GM18870 (cell line): ENCODE data around the gene BRIX1.

ENCODE experiments used
- ATAC-seq: cut with Tn5 transposase; IDR thresholded peaks from one replicate; pipeline ENCODE4 v1.9.1; 2021; ENCODE audit warnings: moderate library complexity; ENCODE audit not compliant: unreplicated experiment

BRIX1 gene

GRCh38 chr5:34915139-34915855 lies at the start of gene BRIX1, which contains the start of gene RAD1:
TSS of gene BRIX1 (plus strand) at chr5:34915711. CDS start at chr5:34915739, 28 bp downstream.
TSS of gene RAD1 (minus strand) at chr5:34915504. CDS start at chr5:34914892, 612 bp downstream.
- peak; percentile 96 for ATAC-seq

DNA sequence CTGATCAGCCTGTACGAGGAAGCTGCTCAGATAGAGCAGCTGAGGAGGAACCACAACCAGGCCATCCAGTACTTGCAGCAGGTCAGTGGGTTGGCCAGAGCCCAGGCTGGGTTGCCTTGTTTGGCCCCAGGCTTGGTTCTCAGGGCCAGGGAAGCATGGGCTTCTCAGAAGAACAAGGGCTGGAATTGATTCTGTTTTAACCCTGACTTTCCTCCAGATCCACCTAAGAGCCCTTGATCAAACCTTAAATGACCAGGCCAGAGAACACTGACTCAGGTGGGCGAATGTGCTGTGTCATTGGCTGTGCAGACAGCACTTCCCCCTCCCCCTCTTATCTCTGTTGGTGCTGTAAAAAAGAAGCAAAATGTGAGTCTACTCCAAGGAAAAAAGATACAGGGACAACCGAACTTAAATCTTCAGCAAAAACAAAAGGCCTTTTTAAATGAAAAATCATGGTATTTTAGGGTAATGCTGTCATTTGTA lies 48.5 kb upstream of the BRIX1 start:
- ATAC-seq: no peak

GRCh38 chr5:34867660-34868059 lies 47.9 kb upstream of the BRIX1 start:
- ATAC-seq: no peak

- no peak for ATAC-seq
These were observed 46.7 kb upstream of the BRIX1 start for GRCh38 chr5:34868791-34869190.

GRCh38 chr5:34869256-34869655 lies 46.3 kb upstream of the BRIX1 start:
- no peak for ATAC-seq

DNA sequence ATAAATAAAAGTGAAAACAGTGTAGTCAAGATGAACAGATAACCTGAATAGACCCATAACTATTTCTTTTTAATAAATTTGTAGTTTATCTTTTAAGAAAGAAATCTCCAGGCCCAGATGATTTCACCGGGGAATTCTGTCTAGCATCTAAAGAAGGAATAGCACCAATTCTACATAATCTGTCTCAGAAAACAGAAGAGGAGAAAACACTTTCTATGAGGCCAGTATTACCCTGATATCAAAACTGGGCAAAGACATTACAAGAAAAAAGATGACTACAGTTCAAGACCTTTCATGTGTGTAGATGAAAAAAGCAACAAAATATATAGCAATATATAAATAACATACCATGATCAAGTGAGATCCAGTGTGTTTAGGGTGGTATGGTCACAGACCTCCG lies 45.1 kb upstream of the BRIX1 start:
- ATAC-seq: no peak

DNA sequence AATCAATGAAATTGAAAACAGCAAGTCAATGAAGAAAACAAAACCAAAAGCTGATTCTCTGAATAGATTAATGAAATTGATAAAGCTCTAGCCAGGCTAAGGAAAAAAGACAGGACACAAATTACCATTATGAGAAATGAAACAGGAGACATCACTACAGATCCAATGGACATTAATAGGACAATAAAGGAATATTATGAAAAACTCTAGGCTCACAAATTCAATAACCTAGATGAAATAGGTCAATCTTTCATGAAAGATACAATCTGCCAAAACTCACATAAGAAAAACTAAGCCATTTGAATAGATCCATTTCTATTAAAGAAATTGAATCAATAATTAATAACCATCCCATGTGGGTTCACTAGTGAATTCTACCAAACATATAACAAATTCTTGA lies 39.2 kb upstream of the BRIX1 start:
- no peak for ATAC-seq

- ATAC-seq: no peak
These were observed 34.3 kb upstream of the BRIX1 start for GRCh38 chr5:34881246-34881645.

DNA sequence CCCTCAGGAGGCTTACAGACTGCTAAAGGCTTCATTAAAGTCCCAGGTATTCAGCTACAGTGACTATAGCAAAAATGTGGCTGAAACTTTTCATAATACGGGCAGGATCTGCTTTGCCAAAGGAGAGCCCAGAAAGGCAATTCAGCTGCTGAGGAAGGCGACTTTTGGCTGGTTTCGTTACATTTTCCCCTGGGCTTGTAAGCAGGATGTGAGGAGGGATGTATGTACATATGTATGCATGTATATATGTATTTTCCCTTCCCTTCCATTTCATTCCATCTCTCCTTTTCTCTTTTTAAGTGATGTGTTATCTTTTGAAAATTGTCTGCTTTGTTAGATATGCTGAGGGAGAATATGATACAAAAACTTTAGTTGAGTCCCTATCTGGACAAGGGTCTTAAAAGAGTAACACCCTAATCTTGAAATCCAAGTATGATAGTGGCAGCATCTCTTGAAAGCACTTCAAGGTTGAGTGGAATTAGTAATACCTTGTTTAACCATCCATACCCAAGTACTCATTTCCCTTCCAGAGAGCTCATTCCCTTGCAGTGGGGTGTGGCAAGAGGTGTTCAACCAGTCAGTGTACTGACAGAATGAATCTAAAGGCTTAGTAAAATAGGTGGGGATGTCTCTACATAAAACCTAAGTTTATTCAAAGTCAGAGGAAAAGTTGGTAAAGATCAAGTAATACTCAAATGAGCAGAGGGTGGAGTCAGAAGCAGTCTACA lies 29.0 kb upstream of the BRIX1 start:
- no peak for ATAC-seq

DNA sequence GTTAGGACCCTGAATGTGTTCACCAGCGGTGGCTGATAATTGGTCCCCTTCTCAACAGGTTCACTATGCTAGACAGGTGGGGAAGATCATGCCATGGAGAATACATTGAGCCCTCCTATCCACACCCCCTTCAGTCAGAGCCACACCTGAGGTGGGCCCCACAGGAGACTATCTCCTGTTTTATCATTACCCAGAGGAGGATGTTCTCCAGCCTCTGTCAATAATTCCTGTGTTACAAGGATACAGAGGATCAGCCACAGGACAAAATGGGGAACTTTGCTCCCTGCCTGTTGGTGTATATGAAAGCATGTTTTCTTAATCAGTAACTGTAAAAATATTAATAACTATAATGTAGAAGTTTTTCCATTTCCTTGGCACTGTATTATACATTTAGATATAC lies 26.1 kb upstream of the BRIX1 start:
- ATAC-seq: no peak

DNA sequence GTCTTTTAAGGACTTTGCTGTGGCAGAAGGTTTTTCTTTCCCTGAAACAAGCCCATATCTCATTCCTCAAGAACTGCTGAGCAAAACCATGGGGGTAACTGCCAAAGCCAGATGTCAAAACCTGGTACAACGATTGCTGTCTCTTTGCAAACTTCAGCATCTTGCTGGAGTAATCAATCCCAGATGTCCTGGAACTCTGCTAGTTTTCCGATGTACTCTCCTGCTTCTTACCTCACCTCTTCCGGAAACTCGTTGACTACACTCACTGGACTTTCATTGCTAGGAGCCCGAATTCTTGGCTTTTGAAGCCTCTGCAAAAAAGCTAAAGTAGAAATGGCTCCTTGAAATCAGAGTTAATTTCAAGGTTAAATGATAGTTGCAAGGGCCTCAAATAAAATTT lies 23.5 kb upstream of the BRIX1 start:
- no peak for ATAC-seq

DNA sequence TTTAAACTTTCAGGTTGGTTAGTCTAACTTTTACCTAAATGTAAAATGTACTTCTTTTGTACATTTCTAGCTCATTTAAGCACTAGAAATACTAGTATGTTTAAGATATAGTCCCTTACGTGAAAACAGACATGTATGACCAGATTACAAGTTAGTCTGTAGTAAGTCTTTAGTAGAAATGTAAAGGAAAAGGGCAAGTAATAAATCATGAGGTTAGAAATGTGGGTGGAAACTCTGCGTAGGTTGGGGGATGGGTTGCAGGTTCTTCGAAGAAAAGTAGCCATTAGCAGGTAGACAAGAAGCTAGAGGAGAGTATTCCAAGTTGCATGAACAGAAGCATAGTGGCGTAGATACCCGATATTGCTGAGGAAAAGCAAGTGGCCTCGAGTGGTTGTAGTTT lies 23.1 kb upstream of the BRIX1 start:
- ATAC-seq: no peak

DNA sequence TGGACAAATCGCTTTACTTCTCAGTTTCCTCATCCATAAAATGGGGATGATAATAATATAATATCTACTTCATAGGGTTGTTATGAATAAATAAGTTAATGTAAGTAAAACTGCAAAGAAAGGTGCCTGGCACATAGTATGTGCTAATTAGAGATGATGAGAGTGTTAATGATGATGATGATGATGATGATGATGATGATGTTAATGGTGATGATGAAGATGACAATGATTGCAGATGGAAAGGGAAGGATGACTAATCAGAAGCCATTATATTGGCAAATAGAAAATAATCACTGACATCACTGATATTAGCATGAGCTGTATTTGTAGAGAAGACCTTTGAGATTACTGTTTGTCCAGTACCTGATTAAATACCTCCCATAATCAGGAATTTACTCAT lies 20.8 kb upstream of the BRIX1 start:
- no peak for ATAC-seq

DNA sequence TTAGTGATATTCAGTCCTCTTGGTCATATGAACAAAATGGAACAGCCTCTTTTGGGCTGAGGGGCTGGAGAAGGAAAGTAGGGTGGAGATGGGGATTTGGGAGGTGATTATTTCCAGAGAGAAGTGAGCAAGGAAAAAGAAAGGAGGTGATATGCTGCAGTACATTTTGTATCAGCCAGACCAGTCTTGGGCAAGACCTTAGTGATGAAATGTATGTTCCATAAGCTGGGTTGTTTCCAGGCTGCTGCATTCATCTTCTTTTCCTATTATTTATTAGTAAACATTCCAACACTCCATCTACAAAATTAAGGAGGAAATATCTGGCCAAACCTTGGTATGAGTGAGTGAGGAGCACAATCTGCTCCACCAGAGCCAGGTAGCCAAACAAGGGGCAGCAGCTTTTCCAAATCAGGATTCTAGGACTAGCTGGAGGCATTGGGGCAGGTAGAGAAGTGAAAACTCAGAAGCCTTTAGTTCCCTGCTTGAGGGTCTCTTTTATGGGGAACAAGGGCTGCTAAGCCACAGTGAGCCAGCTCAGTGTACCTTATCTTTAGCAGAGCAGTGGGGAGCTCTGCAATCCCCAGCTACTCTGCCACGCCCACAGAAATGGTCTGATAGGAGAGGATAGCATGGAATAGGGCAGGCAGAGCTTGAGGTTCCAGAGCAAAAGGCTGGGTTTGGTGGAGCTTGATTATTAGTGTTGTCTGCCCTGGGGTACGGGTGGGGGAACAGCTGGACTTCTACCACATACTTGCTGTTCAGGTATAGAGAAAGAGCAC lies 19.7 kb upstream of the BRIX1 start:
- no peak for ATAC-seq

DNA sequence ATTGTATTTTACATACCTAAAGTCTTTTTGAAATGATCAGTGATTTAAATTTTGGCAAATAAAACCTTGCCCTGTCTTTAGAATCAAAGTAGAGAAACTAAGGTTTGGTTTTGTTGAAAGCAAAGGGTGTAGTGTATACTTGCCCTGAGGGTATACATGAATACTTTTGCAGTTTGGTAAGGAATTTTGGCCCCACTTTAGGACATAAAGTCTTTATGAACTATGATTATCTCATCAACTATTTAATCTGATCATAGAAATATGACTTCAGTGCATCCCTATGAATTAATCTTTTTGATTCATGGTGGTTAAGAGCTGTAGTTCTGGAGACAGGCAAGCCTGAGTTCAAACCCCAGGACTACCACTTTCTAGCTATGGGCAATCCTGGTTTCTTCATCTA lies 17.9 kb upstream of the BRIX1 start:
- no peak for ATAC-seq

GRCh38 chr5:34898258-34898895 lies 17.1 kb upstream of the BRIX1 start:
- peak; percentile 86 for ATAC-seq

GRCh38 chr5:34899066-34899465 lies 16.4 kb upstream of the BRIX1 start:
- no peak for ATAC-seq

GRCh38 chr5:34900652-34901051 lies 14.9 kb upstream of the BRIX1 start:
- no peak for ATAC-seq

DNA sequence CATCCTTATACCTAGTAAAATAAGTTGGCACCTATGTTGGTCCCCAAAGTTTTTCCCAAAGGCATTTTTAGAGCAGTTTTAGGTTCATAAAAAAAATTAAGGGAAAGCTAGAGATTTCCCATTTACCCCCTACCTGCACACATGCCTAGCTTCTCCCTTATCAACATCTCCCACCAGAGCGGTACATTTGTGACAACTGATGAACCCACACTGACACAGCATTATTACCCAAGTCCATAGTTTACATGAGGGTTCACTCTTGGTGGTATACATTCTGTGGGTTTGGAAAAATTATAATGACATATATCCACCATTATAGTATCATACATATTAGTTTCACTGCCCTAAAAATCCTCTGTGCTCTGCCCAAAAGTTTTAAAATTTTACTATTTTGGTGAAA lies 12.3 kb upstream of the BRIX1 start:
- no peak for ATAC-seq

- no peak for ATAC-seq
These were observed 9.9 kb upstream of the BRIX1 start for GRCh38 chr5:34905564-34905963.

DNA sequence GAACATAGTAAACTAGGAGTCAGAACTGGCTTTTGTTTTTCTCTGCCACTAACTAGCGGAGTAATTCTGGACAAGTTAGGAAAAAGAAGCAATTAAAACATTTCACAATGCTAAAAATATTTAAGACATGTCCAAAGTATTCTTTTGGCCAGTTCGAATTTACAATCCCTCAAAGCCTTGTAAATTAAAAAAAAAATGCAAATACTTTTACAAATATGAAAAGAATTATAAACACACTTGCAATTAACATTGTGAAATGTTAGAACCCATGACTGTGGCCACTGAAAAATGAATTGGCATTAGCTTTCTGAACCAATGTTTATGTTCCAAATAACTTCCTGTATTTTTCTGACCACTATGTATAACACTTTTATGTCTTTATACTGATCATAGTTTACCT lies 2.4 kb upstream of the BRIX1 start:
- ATAC-seq: no peak
